Peyer's patch (tissue), 4 donors: Measurements from ENCODE around the gene DIS3L2.

Experiments used
- POLR2A ChIP-seq, 2 donors: fragments of 450-650 bp; IDR thresholded peaks; one replicate each; pipeline ENCODE4 v1.5.1; 2017; ENCODE audit warnings: antibody characterized with exemption in 2 of 2, mild to moderate bottlenecking in 2 of 2, moderate library complexity in 2 of 2
- TF ChIP-seq, protein P1 (sequence below), 6 experiments: fragments of 450-650 bp in 4 of 6; fragments of 200-600 bp in 2 of 6; sonication (generic) in 1 of 6; IDR thresholded peaks; one replicate each; pipeline ENCODE4 v1.5.1; 2017 to 2019; ENCODE audit warnings: antibody characterized with exemption in 6 of 6, mild to moderate bottlenecking in 3 of 6, moderate library complexity in 1 of 6

GRCh38 chr2:232350804-232351685 lies 389.5 kb downstream of the DIS3L2 start:
- TF ChIP-seq, protein P1, sequence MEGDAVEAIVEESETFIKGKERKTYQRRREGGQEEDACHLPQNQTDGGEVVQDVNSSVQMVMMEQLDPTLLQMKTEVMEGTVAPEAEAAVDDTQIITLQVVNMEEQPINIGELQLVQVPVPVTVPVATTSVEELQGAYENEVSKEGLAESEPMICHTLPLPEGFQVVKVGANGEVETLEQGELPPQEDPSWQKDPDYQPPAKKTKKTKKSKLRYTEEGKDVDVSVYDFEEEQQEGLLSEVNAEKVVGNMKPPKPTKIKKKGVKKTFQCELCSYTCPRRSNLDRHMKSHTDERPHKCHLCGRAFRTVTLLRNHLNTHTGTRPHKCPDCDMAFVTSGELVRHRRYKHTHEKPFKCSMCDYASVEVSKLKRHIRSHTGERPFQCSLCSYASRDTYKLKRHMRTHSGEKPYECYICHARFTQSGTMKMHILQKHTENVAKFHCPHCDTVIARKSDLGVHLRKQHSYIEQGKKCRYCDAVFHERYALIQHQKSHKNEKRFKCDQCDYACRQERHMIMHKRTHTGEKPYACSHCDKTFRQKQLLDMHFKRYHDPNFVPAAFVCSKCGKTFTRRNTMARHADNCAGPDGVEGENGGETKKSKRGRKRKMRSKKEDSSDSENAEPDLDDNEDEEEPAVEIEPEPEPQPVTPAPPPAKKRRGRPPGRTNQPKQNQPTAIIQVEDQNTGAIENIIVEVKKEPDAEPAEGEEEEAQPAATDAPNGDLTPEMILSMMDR (IDR thresholded peaks at IDR 0.05) = no peak
- TF ChIP-seq POLR2A (IDR thresholded peaks at IDR 0.05) = no peak
